K562 (cell line): Measurements from ENCODE around the gene SGO1. TPM values are rescaled to one million over a fixed set of nuclear protein-coding genes. Genes with fewer than 3 reads are reported as not detected.

ENCODE experiments used
- ATAC-seq: fragments of 200-7000 bp; cut with Tn5 transposase; 3 replicates; pipeline ENCODE4 v1.9.1; 2020; ENCODE audit warnings: moderate library complexity
- BruUV-seq: library from RNA; stranded (reverse); fragments of 400-500 nt; replicated peaks from 2 replicates; lab custom pipeline; 2021; lab: Mats Ljungman, UMichigan
- CTCF ChIA-PET: fragments of 300-600 bp; formaldehyde crosslinking; extraction: SDS; loops from one replicate; lab custom pipeline; 2021; ENCODE audit warnings: low intra/inter-chr PET ratio; lab: Yijun Ruan, JAX
- POLR2A ChIA-PET: fragments of 300-600, 350-650 bp; sonication (Branson Sonifier 250); formaldehyde crosslinking; extraction: SDS; loops from one replicate; lab custom pipeline; 2021; ENCODE audit warnings: antibody characterized with exemption, inconsistent platforms; lab: Yijun Ruan, JAX
- DNase-seq, 4 experiments: peaks; one replicate each; pipeline versions ENCODE4 v3.0.0 to v3.0.0-alpha.2; 2011 to 2018; ENCODE audit warnings: low spot score in 3 of 4, mixed read lengths in 3 of 4; ENCODE audit errors: extremely low read depth in 1 of 4
- FAIRE-seq: peaks from 2 replicates; lab custom pipeline; 2011; peaks lifted over from hg19 to GRCh38; lab: Jason Lieb, UNC
- H2AFZ ChIP-seq: 2 replicates; pipeline ENCODE4 v1.6.0; 2011; ENCODE audit warnings: low read depth, low read length, control low read depth, inconsistent platforms
- H3K27ac ChIP-seq: fragments of 200-600 bp; 3 replicates; pipeline ENCODE4 v1.8.0; 2011; ENCODE audit warnings: low read depth, mild to moderate bottlenecking, control low read depth, inconsistent platforms, low read length, moderate library complexity, mixed read lengths; ENCODE audit errors: extremely low read depth
- H3K27me3 ChIP-seq, 2 experiments: fragments of 300-600 bp in 1 of 2; 2 replicates in 1 of 2; 3 replicates in 1 of 2; pipeline versions ENCODE4 v1.6.0 to v1.8.0; 2011; ENCODE audit warnings: inconsistent platforms in 2 of 2, low read length in 2 of 2, mild to moderate bottlenecking in 1 of 2, mixed read lengths in 1 of 2, moderate library complexity in 1 of 2; ENCODE audit not compliant: control insufficient read depth in 2 of 2, insufficient read depth in 2 of 2
- H3K36me3 ChIP-seq: fragments of 300-600 bp; 3 replicates; pipeline ENCODE4 v1.8.0; 2011; ENCODE audit warnings: mild to moderate bottlenecking, low read length, inconsistent platforms; ENCODE audit not compliant: control insufficient read depth, insufficient read depth
- H3K4me1 ChIP-seq, 2 experiments: fragments of 200-600 bp in 1 of 2; replicated peaks in 1 of 2; 2 replicates in 1 of 2; 3 replicates in 1 of 2; pipeline versions ENCODE4 v1.5.1 to v1.8.0; 2011; ENCODE audit warnings: inconsistent platforms in 2 of 2, low read length in 2 of 2, mild to moderate bottlenecking in 1 of 2, mixed read lengths in 1 of 2, moderate library complexity in 1 of 2; ENCODE audit not compliant: control insufficient read depth in 2 of 2, insufficient read depth in 2 of 2
- H3K4me2 ChIP-seq: 2 replicates; pipeline ENCODE4 v1.6.1; 2011; ENCODE audit warnings: low read length, control low read depth, inconsistent platforms, mixed read lengths; ENCODE audit not compliant: insufficient read depth
- H3K4me3 ChIP-seq: fragments of 200-600 bp; sonication (generic), shearing (Covaris generic); 2 replicates; pipeline ENCODE4 v1.5.1; 2016; ENCODE audit warnings: control low read depth, inconsistent platforms
- H3K79me2 ChIP-seq: fragments of 200-600 bp; 3 replicates; pipeline ENCODE4 v1.8.0; 2011; ENCODE audit warnings: low read length, inconsistent platforms; ENCODE audit not compliant: control insufficient read depth, insufficient read depth
- H3K9ac ChIP-seq, 2 experiments: 2 replicates each; pipeline versions ENCODE4 v1.6.0 to v1.6.1; 2011; ENCODE audit warnings: low read depth in 2 of 2, low read length in 2 of 2, control low read depth in 1 of 2, inconsistent platforms in 1 of 2, mild to moderate bottlenecking in 1 of 2, mixed read lengths in 1 of 2; ENCODE audit not compliant: insufficient read depth in 1 of 2
- H3K9me1 ChIP-seq: one replicate; pipeline ENCODE4 v1.6.0; 2011; ENCODE audit warnings: inconsistent platforms, mild to moderate bottlenecking, low read length, moderate library complexity; ENCODE audit not compliant: control insufficient read depth, insufficient read depth
- H3K9me3 ChIP-seq: replicated peaks from 2 replicates; pipeline ENCODE4 v1.5.1; 2011; ENCODE audit warnings: low read depth, low read length, inconsistent platforms; ENCODE audit not compliant: control insufficient read depth, insufficient read depth
- H4K20me1 ChIP-seq: replicated peaks from 2 replicates; pipeline ENCODE4 v1.6.1; 2011; ENCODE audit warnings: low read length, inconsistent platforms, mixed read lengths; ENCODE audit not compliant: control insufficient read depth, insufficient read depth
- GATAD2B ChIP-seq: fragments of 450-650 bp; IDR thresholded peaks from 2 replicates; pipeline ENCODE4 v1.6.1; 2017; ENCODE audit warnings: mild to moderate bottlenecking, borderline replicate concordance
- MEIS2 ChIP-seq: fragments of 450-650 bp; IDR thresholded peaks from 2 replicates; pipeline ENCODE4 v1.6.1; 2014; ENCODE audit warnings: mild to moderate bottlenecking; ENCODE audit not compliant: partially characterized antibody
- PBX2 ChIP-seq, 2 experiments: IDR thresholded peaks in 1 of 2; conservative IDR thresholded peaks in 1 of 2; 2 replicates each; pipeline ENCODE4 v1.6.1; 2016; ENCODE audit warnings: low read depth in 2 of 2, mild to moderate bottlenecking in 1 of 2, missing compliant biosample characterization in 1 of 2, missing genetic modification characterization in 1 of 2, moderate library complexity in 1 of 2
- PKNOX1 ChIP-seq: fragments of 450-650 bp; IDR thresholded peaks from 2 replicates; pipeline ENCODE4 v1.6.1; 2016
- SOX6 ChIP-seq: fragments of 450-650 bp; IDR thresholded peaks from 2 replicates; pipeline ENCODE4 v1.6.1; 2014; ENCODE audit warnings: mild to moderate bottlenecking
- SPI1 ChIP-seq: IDR thresholded peaks from 2 replicates; pipeline ENCODE4 v1.6.1; 2011; ENCODE audit warnings: low read depth, low read length, control low read depth, borderline replicate concordance
- THAP12 ChIP-seq: fragments of 250-450 bp; sonication (Bioruptor Pico); IDR thresholded peaks from 2 replicates; pipeline ENCODE4 v1.9.0; 2021; ENCODE audit warnings: mild to moderate bottlenecking, inconsistent platforms
- WGBS: fragments of 100-300 bp; shearing (Covaris generic); methylation state at CpG from one replicate; pipeline ENCODE4 v1.1.6; 2016; ENCODE audit warnings: low coverage, mixed read lengths; ENCODE audit not compliant: insufficient coverage; ENCODE audit errors: missing lambda C conversion rate; 5-methylcytosine and 5-hydroxymethylcytosine counted together
- in situ Hi-C: fragments of 300-500 bp; cut with MboI; formaldehyde crosslinking; loops from 4 replicates; pipeline ENCODE4 v1.15.0; 2018; ENCODE audit warnings: inconsistent platforms, mixed read lengths
- intact Hi-C: fragments of 100-400 bp; cut with micrococcal nuclease; formaldehyde crosslinking; loops from 2 replicates; pipeline ENCODE4 v1.14.2; 2022
- polyA plus RNA-seq, 8 experiments: library from polyadenylated mRNA; depleted of rRNA in 4 of 8; stranded (reverse) in 5 of 8; unstranded in 3 of 8; fragments of >200 nt; fragmentation: Nextera tagmentation in 2 of 8; fragmentation: Illumina TruSeq in 1 of 8; extraction: Ambion mirVana in 2 of 8; extraction: Trizol in 1 of 8; gene quantifications; 2 replicates each; pipeline versions ENCODE4 v1.2.1 to v1.2.3, GENCODE V29; 2011 to 2014; ENCODE audit warnings: inconsistent platforms in 1 of 8, missing spikeins in 1 of 8
- total RNA-seq, 7 experiments: library from RNA; depleted of rRNA in 6 of 7; stranded (reverse); fragments of >200 nt in 6 of 7; fragmentation: Illumina TruSeq in 2 of 7; extraction: Trizol in 2 of 7; gene quantifications; 2 replicates each; pipeline versions ENCODE4 v1.2.1 to v1.2.3, GENCODE V29; 2011 to 2021; ENCODE audit warnings: low replicate concordance in 1 of 7

SGO1 gene
- total and polyA plus RNA-seq, 9 of the 15 experiments (the other 6 are each of a cell fraction or from before 2014, with no cell fraction given) = 13.7 to 57.3 (median 28.2) TPM

- no peak overlapping the region for H3K4me2 ChIP-seq
- ATAC-seq = no peak
- no peak for FAIRE-seq
- intact Hi-C loops (no loop called here), in situ Hi-C loops (no loop called here)
- H3K4me3 ChIP-seq = no peak overlapping the region
- no peaks in the 10 kb centered on the region for H3K9me3 ChIP-seq
- no peak for DNase-seq
- POLR2A ChIA-PET = no interaction called here
- no peaks in the 10 kb centered on the region for H3K27me3 ChIP-seq
- H3K4me1 ChIP-seq = no peaks in the 10 kb centered on the region
- WGBS = 14% methylated on average over 2 of the region's 2 CpGs
- peaks cover 2% of the 10 kb centered on the region; the same call in 2 of the 3 replicates for H3K36me3 ChIP-seq
- no peaks in the 10 kb centered on the region for H3K79me2 ChIP-seq
- no peak overlapping the region for H3K9ac ChIP-seq
- no peak overlapping the region for H2AFZ ChIP-seq
- H4K20me1 ChIP-seq = no peaks in the 10 kb centered on the region
- no peaks in the 10 kb centered on the region for H3K9me1 ChIP-seq
- TF ChIP-seq PBX2 (CRISPR knock-in tag; IDR thresholded peaks at IDR 0.05; ENCODE audit: low read depth) = no peak
- TF ChIP-seq PBX2 (tag; conservative IDR thresholded peaks at IDR 0.05; ENCODE audit: low read depth) = peak; percentile 93
- TF ChIP-seq SPI1 = peak; percentile 81; the same call in 1 of the 2 replicates
- TF ChIP-seq MEIS2 = peak; percentile 93
- TF ChIP-seq THAP12 = no peak
- 0 out of 2 replicates have a peak, but pooled peaks have one; percentile 22 for TF ChIP-seq SOX6
- TF ChIP-seq GATAD2B = no peak
- peak; percentile 73 for TF ChIP-seq PKNOX1
- TF ChIP-seq, all 486 proteins: peak for 5
- no TSS peak for BruUV-seq
- CTCF ChIA-PET = no interaction called here
- H3K27ac ChIP-seq = no peak overlapping the region
These were observed 45.1 kb downstream of the SGO1 start for GRCh38 chr3:20140881-20141280.
